Tracheal epithelial cell (primary cell): Measurements from ENCODE around the gene TBC1D25. TPM values are rescaled to one million over a fixed set of nuclear protein-coding genes. Genes with fewer than 3 reads are reported as not detected.

ENCODE experiments used
- total RNA-seq: library from RNA; depleted of rRNA; stranded (reverse); fragments of >200 nt; gene quantifications from 2 replicates; pipeline ENCODE4 v1.2.1, GENCODE V29; 2014

The TBC1D25 gene, protein sequence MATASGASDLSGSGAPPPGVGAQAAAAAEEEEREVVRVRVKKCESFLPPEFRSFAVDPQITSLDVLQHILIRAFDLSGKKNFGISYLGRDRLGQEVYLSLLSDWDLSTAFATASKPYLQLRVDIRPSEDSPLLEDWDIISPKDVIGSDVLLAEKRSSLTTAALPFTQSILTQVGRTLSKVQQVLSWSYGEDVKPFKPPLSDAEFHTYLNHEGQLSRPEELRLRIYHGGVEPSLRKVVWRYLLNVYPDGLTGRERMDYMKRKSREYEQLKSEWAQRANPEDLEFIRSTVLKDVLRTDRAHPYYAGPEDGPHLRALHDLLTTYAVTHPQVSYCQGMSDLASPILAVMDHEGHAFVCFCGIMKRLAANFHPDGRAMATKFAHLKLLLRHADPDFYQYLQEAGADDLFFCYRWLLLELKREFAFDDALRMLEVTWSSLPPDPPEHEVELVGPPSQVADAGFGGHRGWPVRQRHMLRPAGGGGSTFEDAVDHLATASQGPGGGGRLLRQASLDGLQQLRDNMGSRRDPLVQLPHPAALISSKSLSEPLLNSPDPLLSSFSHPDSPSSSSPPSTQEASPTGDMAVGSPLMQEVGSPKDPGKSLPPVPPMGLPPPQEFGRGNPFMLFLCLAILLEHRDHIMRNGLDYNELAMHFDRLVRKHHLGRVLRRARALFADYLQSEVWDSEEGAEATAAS
- total RNA-seq = 3.2 and 5.5 TPM in 2 replicates

DNA sequence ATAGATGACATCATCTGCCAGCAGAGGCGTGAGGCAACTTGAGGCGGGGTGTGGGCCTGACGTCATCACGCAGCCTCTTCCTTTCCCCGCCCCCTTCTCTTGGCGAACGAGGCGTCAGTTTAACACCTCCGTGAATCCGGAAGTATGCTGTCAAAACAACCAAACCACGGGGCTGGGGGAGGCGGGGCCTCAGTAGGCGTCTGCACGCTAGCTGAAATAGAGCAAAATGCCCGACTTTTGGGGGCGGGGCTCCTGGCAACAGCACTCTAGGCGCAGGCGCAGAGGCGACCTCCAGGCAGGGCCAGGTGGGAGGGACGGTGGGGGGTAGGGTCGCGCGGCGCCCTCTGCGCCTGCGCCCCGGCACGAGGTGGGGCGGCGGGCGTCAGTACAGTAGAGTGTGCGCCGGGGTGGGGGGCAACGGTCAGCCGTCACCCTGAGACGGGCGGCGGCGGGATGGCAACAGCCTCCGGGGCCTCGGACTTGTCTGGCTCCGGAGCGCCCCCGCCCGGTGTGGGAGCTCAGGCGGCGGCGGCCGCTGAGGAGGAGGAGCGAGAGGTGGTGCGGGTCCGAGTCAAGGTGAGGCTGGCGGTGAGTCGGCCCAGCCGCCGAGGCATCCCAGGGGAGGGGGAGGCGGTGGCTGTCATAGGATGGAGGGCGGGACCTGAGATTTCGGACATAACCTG lies at the start of gene TBC1D25:
Gene TBC1D25, plus strand, starts transcription at position 370 of the 683 bp plus-strand sequence. Its CDS starts 84 bp downstream, at position 454.

DNA sequence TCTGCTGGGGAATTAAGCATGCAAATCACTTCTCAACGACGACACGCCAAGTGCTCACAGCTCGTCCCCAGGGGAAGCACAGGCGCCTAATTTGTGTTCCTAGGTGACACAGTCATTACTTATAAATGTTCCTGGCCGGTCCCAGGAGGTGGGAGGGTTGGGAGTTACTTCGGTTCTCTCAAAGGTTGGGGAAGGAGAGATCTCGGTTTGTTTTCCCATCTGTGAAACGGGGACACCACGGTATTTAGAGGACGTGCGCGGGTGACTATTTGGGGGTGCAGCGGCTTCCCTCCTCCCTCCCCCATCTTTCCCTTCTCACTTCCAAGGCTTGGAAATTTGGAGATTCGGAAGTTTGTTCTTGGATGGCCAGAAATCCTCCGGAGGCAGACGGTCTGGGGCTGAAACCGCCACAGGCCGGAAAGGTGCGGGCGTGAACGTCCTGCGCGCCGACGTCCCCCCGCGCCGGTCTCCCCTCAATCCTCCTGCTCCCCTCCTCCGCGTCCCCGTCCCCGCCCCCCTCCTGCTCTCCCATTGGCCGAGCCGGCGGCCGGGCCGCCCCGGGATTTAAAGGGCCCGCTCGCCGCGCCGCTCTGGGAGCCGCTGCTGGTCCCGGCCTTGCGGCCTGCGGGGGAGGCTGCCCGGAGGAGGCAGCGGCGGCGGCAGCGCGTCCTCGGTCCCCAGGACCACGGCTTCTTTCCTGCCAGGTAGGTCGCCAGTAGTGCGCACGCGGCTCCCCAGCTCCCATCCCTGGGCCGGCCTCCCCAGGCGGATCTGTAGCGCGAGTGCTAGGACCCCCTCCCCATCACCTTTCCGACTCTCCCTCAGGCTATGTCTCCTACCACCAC lies 30.9 kb upstream of the TBC1D25 start, which contains the start of gene PORCN:
Gene PORCN, plus strand, starts transcription at position 593 of the 845 bp plus-strand sequence. CDS start 829 bp downstream, outside the sequence.

DNA sequence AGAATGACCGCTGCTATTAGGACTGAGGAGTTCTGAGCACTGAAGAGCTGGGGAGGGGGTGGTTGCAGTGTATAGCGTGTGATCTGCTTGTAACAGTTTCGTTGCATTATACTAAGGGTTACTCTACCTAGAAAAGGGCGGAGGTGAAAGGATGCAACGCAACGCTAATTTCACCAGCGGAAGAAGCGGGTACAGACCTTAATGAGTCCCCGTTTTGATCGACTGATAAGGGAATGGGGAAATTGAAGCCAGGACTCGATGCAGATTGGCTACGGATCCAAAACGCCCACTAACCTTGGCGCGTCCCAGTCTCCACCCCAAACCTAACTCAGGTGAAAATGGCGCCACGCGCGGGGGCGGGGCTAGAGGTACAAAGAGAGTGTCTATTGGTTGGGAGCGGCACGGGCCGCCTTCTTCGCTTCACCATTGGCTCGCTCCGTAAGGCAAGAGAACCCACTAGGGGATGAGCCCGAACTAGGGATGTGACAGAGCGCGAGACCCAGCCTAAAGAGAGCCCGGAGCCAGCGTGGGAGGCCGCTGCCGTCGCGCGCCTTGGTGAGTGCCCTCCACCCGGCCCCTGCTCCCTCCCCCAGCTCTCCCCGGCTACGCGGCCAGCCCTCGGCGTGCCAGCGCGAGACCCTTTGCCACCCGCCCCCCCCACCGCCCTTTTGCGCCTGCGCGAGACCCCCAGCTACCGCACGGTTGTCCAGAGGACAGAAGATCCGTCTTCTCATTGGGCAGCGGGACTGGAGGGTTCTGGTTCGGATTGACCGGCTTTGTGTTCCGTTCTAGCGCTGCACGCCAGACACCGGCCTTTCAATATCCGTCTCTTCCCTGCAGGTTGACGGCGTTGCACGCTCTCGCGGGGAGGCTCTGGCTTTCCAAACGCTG lies 17.9 kb upstream of the TBC1D25 start, which contains the start of gene EBP:
Gene EBP, plus strand, starts transcription at position 456 of the 891 bp plus-strand sequence. CDS start 1,964 bp downstream, outside the sequence.

DNA sequence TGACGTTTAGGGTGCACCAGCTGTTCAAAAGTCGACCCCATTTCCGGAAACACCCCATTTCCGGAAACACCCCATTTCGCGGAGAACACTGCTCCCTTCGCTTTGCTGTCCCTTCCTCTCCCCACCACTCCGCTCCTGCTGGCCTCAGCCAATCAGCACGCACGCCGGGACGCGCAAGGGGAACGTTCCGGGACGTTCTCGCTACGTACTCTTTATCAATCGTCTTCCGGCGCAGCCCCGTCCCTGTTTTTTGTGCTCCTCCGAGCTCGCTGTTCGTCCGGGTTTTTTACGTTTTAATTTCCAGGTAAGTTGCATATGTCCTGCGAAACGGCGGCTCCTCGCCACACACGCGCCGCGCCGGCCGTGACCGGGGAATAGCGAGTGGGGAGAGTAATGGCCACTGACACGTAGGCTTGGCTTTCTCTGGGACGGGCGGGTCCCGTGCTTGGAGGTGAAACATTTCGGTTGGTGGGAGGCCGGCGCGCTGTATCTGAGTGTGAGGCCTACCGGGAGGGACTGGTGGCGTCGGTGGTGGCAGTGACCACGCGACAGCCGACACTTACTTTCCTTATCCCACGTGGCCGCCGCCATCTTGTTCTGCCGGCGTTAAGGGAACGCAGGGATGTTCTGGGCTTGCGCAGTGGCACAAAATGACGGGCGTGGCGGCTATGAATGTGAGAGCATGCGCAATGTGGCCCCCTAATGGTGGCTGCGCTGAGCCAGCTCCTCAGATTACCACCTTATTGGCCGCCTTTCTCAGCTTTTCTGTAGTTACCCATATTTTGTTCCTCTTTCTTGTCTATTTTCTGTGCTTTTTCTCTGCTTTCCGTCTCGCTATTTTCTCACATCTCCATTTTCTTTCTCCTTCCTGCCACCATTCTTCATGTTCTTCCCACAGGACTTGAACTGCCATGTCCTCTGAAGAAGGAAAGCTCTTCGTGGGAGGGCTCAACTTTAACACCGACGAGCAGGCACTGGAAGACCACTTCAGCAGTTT lies 35.1 kb downstream of the TBC1D25 start, which contains the start of gene RBM3:
Gene RBM3, plus strand, starts transcription at position 215 of the 997 bp plus-strand sequence. Its CDS starts 697 bp downstream, at position 912.

DNA sequence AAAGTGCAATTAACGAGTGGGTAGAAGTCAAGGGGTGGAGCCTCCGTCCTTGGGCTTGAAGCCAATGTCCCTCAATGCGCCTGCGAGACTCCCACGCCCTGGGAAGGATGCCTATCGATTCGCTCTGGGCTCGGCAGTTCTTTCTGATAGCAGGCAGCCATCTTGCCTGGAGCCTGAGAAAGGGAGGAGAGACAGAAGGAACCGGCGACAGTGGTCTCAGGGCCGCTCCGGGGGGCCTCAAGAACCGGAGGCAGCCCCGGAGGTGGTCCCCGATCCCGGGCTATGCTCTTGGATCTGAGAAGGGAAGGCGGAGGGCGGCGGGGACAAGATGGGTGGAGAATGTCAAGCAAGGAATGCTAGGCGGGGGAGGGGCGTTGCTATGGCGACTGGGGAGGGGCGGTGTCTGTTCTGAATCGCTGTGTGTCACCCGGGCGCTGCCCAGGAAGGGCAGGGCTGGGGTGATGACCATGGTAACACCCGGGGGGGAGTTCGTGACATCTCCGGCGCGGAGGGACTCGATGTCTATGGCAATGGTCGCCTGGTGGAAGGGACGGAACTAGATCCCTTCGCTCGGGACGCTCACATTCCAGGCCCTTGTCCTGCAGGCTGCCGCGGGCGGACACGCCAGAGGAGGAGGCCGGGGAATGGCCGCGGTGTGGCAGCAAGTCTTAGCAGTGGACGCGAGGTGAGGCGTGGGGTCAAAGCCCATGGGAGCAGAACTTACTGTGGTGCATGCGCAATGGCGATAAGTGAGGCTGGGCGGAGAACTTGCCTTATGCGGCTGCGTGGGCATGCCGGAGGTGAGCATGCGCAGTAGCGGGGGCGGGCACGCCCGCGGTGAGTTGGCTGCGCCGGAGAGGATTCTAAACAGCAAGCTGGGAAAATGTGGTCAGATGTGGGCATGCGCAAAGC lies 58.1 kb downstream of the TBC1D25 start, which contains the start of gene WDR13:
Gene WDR13, plus strand, starts transcription at position 140 of the 912 bp plus-strand sequence. Its CDS starts 505 bp downstream, at position 645.

Other genes starting within 250 kb of the TBC1D25 start
- not detected in 2 replicates for gene SSX3, start 183.0 kb upstream of the TBC1D25 start, total RNA-seq
- gene SSX4, start 156.2 kb upstream of the TBC1D25 start, total RNA-seq = not detected in 2 replicates
- gene SSX4B, start 127.8 kb upstream of the TBC1D25 start, total RNA-seq = not detected in 2 replicates
- 208 and 301 TPM in 2 replicates for gene SLC38A5, start 69.5 kb upstream of the TBC1D25 start, total RNA-seq
- 147 and 163 TPM in 2 replicates for gene FTSJ1, start 63.5 kb upstream of the TBC1D25 start, total RNA-seq
- gene PORCN, start 30.7 kb upstream of the TBC1D25 start, total RNA-seq = 44.3 and 49.6 TPM in 2 replicates
- gene EBP, start 17.9 kb upstream of the TBC1D25 start, total RNA-seq = 219 and 232 TPM in 2 replicates
- 88.0 and 97.1 TPM in 2 replicates for gene RBM3, start 34.8 kb downstream of the TBC1D25 start, total RNA-seq
- 127 and 187 TPM in 2 replicates for gene WDR13, start 57.8 kb downstream of the TBC1D25 start, total RNA-seq
- gene WAS, start 144.1 kb downstream of the TBC1D25 start, total RNA-seq = not detected in 2 replicates
- 0.64 and 1.9 TPM in 2 replicates for gene SUV39H1, start 157.0 kb downstream of the TBC1D25 start, total RNA-seq
- gene GLOD5, start 222.0 kb downstream of the TBC1D25 start, total RNA-seq = not detected in 2 replicates
- gene GATA1, start 246.9 kb downstream of the TBC1D25 start, total RNA-seq = not detected in 2 replicates